Measurements from ENCODE around the gene PLEKHA1. TPM values are rescaled to one million over a fixed set of nuclear protein-coding genes. Genes with fewer than 3 reads are reported as not detected.

The PLEKHA1 gene
- total RNA-seq, 1 experiment from 2014 or later = 30.6 TPM

DNA sequence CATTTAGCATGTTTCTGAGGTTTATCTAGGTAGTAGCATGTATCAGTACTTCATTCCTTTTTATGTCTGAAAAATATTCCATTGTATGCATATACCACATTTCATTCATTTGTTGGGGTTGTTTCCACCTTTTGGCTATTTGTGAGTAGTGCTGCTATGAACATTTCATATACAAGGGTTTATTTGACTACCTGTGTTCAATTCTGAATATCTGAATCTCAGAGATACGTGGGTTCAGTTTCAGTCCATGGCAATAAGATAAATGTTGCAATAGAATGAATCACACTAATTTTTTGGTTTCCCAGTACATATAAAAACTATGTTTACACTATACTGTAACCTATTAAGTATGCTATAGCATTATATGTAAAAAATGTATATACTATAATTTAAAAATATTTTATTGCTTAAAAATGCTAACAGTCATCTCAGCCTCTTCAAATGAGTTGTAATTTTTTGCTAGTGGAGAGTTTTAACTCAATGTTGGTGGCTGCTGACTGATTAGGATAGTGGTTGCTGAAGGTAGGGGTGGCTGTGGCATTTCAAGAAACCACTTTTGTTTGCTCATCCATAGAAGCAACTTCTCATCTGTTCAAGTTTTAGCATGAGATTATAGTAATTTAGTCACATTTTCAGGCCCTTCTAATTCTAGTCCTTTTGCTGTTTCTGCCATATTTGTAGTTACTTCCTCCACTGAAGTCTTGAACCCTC is 13.9 kb downstream of the PLEKHA1 start:
- BruUV-seq (replicated peaks) = no TSS peak
- TF ChIP-seq ZFX (IDR thresholded peaks at IDR 0.05) (no peak), EZH2phosphoT487 (IDR thresholded peaks at IDR 0.05; ENCODE audit: borderline replicate concordance) (no peak), SRF (IDR thresholded peaks at IDR 0.05; ENCODE audit: low read depth) (no peak), JUND (IDR thresholded peaks at IDR 0.05) (no peak)
- H2AFZ ChIP-seq (ENCODE audit: low read depth, low read length, poor library complexity, severe bottlenecking) = no peak overlapping the region
- H3K79me2 ChIP-seq (ENCODE audit: insufficient read depth, low read length) = peaks cover 66% of the 10 kb centered on the region
- no peak overlapping the region for H3K4me3 ChIP-seq (replicated peaks in 1 of 2; ENCODE audit: low read depth in 1 of 2, low read length in 2 of 2)
- DNase-seq (ENCODE audit: low read depth, low spot score) = no peak
- no peak overlapping the region for H3K4me2 ChIP-seq (ENCODE audit: low read length)
- ATAC-seq = no peak
- intact Hi-C loops (cut with micrococcal nuclease) = no loop called here
- H3K27ac ChIP-seq (ENCODE audit: low read depth, low read length) = no peak overlapping the region
- H3K4me1 ChIP-seq (ENCODE audit: control insufficient read depth in 1 of 2, insufficient read depth in 2 of 2, low read length in 2 of 2) = no peaks in the 10 kb centered on the region
- H3K9me2 ChIP-seq (ENCODE audit: insufficient read depth) = no peaks in the 10 kb centered on the region
- H3K27me3 ChIP-seq (ENCODE audit: insufficient read depth, low read length) = no peaks in the 10 kb centered on the region
- no peaks in the 10 kb centered on the region for H3K9me3 ChIP-seq (ENCODE audit: control insufficient read depth in 1 of 2, insufficient read depth in 1 of 2, low read depth in 1 of 2, low read length in 2 of 2)
- CTCF ChIA-PET = no interaction called here
- POLR2A ChIA-PET = no interaction called here
- no peaks in the 10 kb centered on the region; a peak in 1 of 4 replicates for H3K36me3 ChIP-seq (ENCODE audit: control insufficient read depth in 1 of 2, insufficient read depth in 2 of 2, low read length in 2 of 2)
- H3K9ac ChIP-seq (ENCODE audit: low read length) = no peak overlapping the region
- RAD21 ChIA-PET (ENCODE audit: low non-redundant PET in 1 of 2, low total read pairs in 2 of 2, uncharacterized antibody in 2 of 2, unreplicated experiment in 2 of 2) = no interaction called here
- no peaks in the 10 kb centered on the region for H4K20me1 ChIP-seq (ENCODE audit: insufficient read depth)

DNA sequence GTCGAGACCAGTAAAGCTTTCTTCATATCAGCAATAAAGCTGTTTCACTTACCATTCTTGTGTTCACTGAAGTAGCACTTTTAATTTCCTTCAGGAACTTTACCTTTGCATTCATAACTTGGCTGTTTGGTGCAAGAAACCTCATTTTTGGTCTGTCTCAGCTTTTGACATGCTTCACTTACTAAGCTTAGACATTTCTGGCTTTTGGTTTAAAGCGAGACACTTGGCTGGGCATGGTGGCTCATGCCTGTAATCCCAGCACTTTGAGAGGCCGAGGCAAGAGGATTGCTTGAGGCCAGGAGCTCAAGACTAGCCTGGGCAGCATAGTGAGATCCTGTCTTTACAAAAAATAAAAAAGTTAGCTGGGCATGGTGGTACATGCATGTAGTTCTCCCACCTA is 15.8 kb downstream of the PLEKHA1 start:
- H3K79me2 ChIP-seq (ENCODE audit: insufficient read depth, low read length) = peaks cover 53% of the 10 kb centered on the region
- H2AFZ ChIP-seq (ENCODE audit: low read depth, low read length, poor library complexity, severe bottlenecking) = no peak overlapping the region
- no peaks in the 10 kb centered on the region for H3K27me3 ChIP-seq (ENCODE audit: insufficient read depth, low read length)
- H3K4me3 ChIP-seq (replicated peaks in 1 of 2; ENCODE audit: low read depth in 1 of 2, low read length in 2 of 2) = no peak overlapping the region
- no peaks in the 10 kb centered on the region for H3K4me1 ChIP-seq (ENCODE audit: control insufficient read depth in 1 of 2, insufficient read depth in 2 of 2, low read length in 2 of 2)
- no peaks in the 10 kb centered on the region for H4K20me1 ChIP-seq (ENCODE audit: insufficient read depth)
- CTCF ChIA-PET = interaction anchor here (1.4 kb wide), 1 partner anchor 91 kb away, joined by 5 read pairs; no protein-coding TSS in a partner anchor
- RAD21 ChIA-PET (ENCODE audit: low non-redundant PET in 1 of 2, low total read pairs in 2 of 2, uncharacterized antibody in 2 of 2, unreplicated experiment in 2 of 2) = no interaction called here
- H3K4me2 ChIP-seq (ENCODE audit: low read length) = no peak overlapping the region
- TF ChIP-seq SP1 (IDR thresholded peaks at IDR 0.05; ENCODE audit: low read depth) = no peak
- TF ChIP-seq YY1 (IDR thresholded peaks at IDR 0.05; ENCODE audit: extremely low read depth, insufficient replicate concordance, low read depth, low read length) = no peak
- no peak overlapping the region for H3K9ac ChIP-seq (ENCODE audit: low read length)
- H3K36me3 ChIP-seq (ENCODE audit: control insufficient read depth in 1 of 2, insufficient read depth in 2 of 2, low read length in 2 of 2) = peaks cover 0 to 3% of the 10 kb centered on the region in 2 experiments; a peak in 1 of 4 replicates
- no peaks in the 10 kb centered on the region for H3K9me3 ChIP-seq (ENCODE audit: control insufficient read depth in 1 of 2, insufficient read depth in 1 of 2, low read depth in 1 of 2, low read length in 2 of 2)
- DNase-seq (ENCODE audit: low read depth, low spot score) (no peak), ATAC-seq (no peak)
- POLR2A ChIA-PET = no interaction called here
- BruUV-seq (replicated peaks) = no TSS peak
- H3K9me2 ChIP-seq (ENCODE audit: insufficient read depth) = no peaks in the 10 kb centered on the region
- intact Hi-C loops (cut with micrococcal nuclease) = no loop called here
- H3K27ac ChIP-seq (ENCODE audit: low read depth, low read length) = no peak overlapping the region
